Measurements from ENCODE around the gene SMYD2. TPM values are rescaled to one million over a fixed set of nuclear protein-coding genes. Genes with fewer than 3 reads are reported as not detected.

Gene SMYD2
- total and polyA plus RNA-seq, 2 experiments from 2014 or later = 34.4 to 39.8 TPM

- Histone ChIP-seq H3K9me2 (replicated peaks; ENCODE audit: insufficient read depth) (no peaks in the 10 kb centered on the region), H3K36me3 (replicated peaks; ENCODE audit: insufficient read depth, low read depth) (no peaks in the 10 kb centered on the region), H2AFZ (no peak overlapping the region), H3K4me1 (ENCODE audit: insufficient read depth) (no peaks in the 10 kb centered on the region), H3K4me3 (no peak overlapping the region), H3K79me2 (no peaks in the 10 kb centered on the region), H3K27me3 (peaks cover 7% of the 10 kb centered on the region), H3K4me2 (no peak overlapping the region), H4K20me1 (ENCODE audit: insufficient read depth, poor library complexity, severe bottlenecking) (no peaks in the 10 kb centered on the region), H3K27ac (no peak overlapping the region), H3K9me3 (ENCODE audit: low read depth) (no peaks in the 10 kb centered on the region)
- no peak for TF ChIP-seq EZH2 (IDR thresholded peaks at IDR 0.05; ENCODE audit: borderline replicate concordance)
- no peak for DNase-seq (ENCODE audit: low spot score)
- WGBS (ENCODE audit: low lambda C conversion rate, missing lambda C conversion rate) = 80% methylated on average over 3 of the region's 3 CpGs
Measured at GRCh38 chr1:214260561-214261205, 20.3 kb upstream of the SMYD2 start.

DNA sequence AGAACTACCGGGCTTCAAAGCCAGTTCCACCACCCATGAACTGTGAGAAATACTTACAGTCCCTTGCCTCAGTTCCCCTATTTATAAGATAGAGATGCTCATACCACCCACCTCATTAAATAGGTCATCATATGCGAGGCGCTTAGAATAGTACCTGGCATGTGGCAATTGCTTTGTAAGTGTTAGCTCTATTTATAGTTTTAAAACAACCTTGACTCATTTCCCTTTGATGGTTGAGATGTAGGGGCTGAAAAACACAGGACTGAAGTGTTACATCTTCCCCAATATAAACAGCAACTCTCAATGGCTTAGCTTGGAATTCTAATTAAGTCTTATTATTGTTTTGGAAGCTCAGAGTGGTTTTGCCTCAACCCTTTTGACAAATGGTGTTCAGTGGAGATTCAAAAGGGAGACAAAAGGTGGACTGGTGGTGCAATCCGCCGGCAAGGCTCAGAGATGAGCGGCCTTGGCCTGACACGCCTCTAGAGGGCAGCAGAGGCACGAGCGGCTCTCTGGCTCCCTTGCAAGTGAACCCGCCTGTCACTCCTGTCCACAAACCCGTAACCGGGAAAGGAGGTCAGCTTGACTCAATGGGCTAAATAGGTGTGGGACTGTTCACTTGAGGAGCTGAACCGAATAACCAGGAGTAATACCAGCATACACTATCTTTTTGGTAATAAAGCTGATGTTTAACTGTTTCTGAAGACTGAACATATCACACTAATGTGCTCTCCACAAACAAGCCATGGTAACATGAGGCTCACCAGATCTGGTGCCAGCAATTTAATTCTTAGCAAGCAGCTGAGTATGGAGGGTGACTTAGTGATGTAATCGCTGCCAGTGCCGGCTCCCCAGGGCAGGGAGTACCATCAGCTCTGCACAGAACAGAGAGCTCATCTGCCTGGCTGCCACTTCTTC lies 19.5 kb upstream of the SMYD2 start:
- Histone ChIP-seq H3K4me3 (no peak overlapping the region), H3K79me2 (no peaks in the 10 kb centered on the region), H3K4me1 (ENCODE audit: insufficient read depth) (no peaks in the 10 kb centered on the region), H3K9me3 (ENCODE audit: low read depth) (no peaks in the 10 kb centered on the region), H3K9me2 (replicated peaks; ENCODE audit: insufficient read depth) (no peaks in the 10 kb centered on the region), H4K20me1 (ENCODE audit: insufficient read depth, poor library complexity, severe bottlenecking) (no peaks in the 10 kb centered on the region), H3K4me2 (peak overlapping the region; percentile 66), H3K27ac (no peak overlapping the region), H3K36me3 (replicated peaks; ENCODE audit: insufficient read depth, low read depth) (no peaks in the 10 kb centered on the region), H2AFZ (no peak overlapping the region), H3K27me3 (peaks cover 7% of the 10 kb centered on the region)
- TF ChIP-seq CTCF (IDR thresholded peaks at IDR 0.05; ENCODE audit: poor library complexity) (peak; percentile 83), EZH2phosphoT487 (IDR thresholded peaks at IDR 0.05; ENCODE audit: low read depth, severe bottlenecking, unreplicated experiment) (no peak), EZH2 (IDR thresholded peaks at IDR 0.05; ENCODE audit: borderline replicate concordance) (no peak)
- DNase-seq (ENCODE audit: low spot score) = peak; percentile 89
- WGBS (ENCODE audit: low lambda C conversion rate, missing lambda C conversion rate) = 17% methylated on average over 15 of the region's 15 CpGs

DNA sequence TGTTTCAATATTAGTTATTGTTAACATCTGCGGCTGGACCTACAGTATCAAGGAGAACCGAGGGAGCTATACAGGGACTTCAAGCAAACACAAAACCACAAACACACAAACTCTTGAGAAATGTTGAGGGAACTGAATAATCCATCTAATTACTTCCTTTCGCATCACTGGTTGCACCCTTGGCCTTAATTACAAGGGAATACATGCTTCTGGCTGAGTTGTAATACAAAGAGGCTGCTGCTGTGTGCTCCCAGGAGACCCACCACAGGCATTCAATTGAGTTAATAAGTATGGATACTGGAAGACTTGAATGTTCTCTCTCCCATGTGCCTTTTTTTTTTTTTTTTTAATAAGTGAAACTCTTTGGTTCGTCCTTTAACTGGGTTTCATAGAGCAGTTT lies 16.8 kb upstream of the SMYD2 start:
- peaks cover 7% of the 10 kb centered on the region for H3K27me3 ChIP-seq
- no peaks in the 10 kb centered on the region for H3K4me1 ChIP-seq (ENCODE audit: insufficient read depth)
- no peaks in the 10 kb centered on the region for H3K9me3 ChIP-seq (ENCODE audit: low read depth)
- no peaks in the 10 kb centered on the region for H4K20me1 ChIP-seq (ENCODE audit: insufficient read depth, poor library complexity, severe bottlenecking)
- no peak for DNase-seq (ENCODE audit: low spot score)
- no peak for TF ChIP-seq EZH2 (IDR thresholded peaks at IDR 0.05; ENCODE audit: borderline replicate concordance)
- no peak for TF ChIP-seq EZH2phosphoT487 (IDR thresholded peaks at IDR 0.05; ENCODE audit: low read depth, severe bottlenecking, unreplicated experiment)
- TF ChIP-seq CTCF (IDR thresholded peaks at IDR 0.05; ENCODE audit: poor library complexity) = no peak
- H3K9me2 ChIP-seq (replicated peaks; ENCODE audit: insufficient read depth) = no peaks in the 10 kb centered on the region
- H3K4me3 ChIP-seq = no peak overlapping the region
- H3K36me3 ChIP-seq (replicated peaks; ENCODE audit: insufficient read depth, low read depth) = no peaks in the 10 kb centered on the region
- no peak overlapping the region for H3K27ac ChIP-seq
- no peak overlapping the region for H2AFZ ChIP-seq
- 88% methylated on average over 4 of the region's 4 CpGs for WGBS (ENCODE audit: low lambda C conversion rate, missing lambda C conversion rate)
- no peaks in the 10 kb centered on the region for H3K79me2 ChIP-seq
- no peak overlapping the region for H3K4me2 ChIP-seq

- Histone ChIP-seq H3K9me2 (replicated peaks; ENCODE audit: insufficient read depth) (no peaks in the 10 kb centered on the region), H2AFZ (no peak overlapping the region), H3K27ac (no peak overlapping the region), H4K20me1 (ENCODE audit: insufficient read depth, poor library complexity, severe bottlenecking) (no peaks in the 10 kb centered on the region), H3K4me3 (no peak overlapping the region), H3K4me1 (ENCODE audit: insufficient read depth) (no peaks in the 10 kb centered on the region), H3K9me3 (ENCODE audit: low read depth) (no peaks in the 10 kb centered on the region), H3K79me2 (no peaks in the 10 kb centered on the region), H3K36me3 (replicated peaks; ENCODE audit: insufficient read depth, low read depth) (no peaks in the 10 kb centered on the region), H3K27me3 (peaks cover 7% of the 10 kb centered on the region), H3K4me2 (no peak overlapping the region)
- TF ChIP-seq EZH2 (IDR thresholded peaks at IDR 0.05; ENCODE audit: borderline replicate concordance) = no peak
- no peak for TF ChIP-seq EZH2phosphoT487 (IDR thresholded peaks at IDR 0.05; ENCODE audit: low read depth, severe bottlenecking, unreplicated experiment)
- TF ChIP-seq CTCF (IDR thresholded peaks at IDR 0.05; ENCODE audit: poor library complexity) = no peak
- 75% methylated on average over 3 of the region's 3 CpGs for WGBS (ENCODE audit: low lambda C conversion rate, missing lambda C conversion rate)
- no peak for DNase-seq (ENCODE audit: low spot score)
Measured at GRCh38 chr1:214264976-214265375, 16.0 kb upstream of the SMYD2 start.
